GM19035 (cell line): ENCODE results near the gene TWIST1.
A peak's percentile ranks its signal among the peaks of the same experiment; 100 is the strongest.

Source experiments
- ATAC-seq: cut with Tn5 transposase; IDR thresholded peaks from one replicate; pipeline ENCODE4 v1.9.1; 2021; ENCODE audit not compliant: unreplicated experiment

The TWIST1 gene

DNA sequence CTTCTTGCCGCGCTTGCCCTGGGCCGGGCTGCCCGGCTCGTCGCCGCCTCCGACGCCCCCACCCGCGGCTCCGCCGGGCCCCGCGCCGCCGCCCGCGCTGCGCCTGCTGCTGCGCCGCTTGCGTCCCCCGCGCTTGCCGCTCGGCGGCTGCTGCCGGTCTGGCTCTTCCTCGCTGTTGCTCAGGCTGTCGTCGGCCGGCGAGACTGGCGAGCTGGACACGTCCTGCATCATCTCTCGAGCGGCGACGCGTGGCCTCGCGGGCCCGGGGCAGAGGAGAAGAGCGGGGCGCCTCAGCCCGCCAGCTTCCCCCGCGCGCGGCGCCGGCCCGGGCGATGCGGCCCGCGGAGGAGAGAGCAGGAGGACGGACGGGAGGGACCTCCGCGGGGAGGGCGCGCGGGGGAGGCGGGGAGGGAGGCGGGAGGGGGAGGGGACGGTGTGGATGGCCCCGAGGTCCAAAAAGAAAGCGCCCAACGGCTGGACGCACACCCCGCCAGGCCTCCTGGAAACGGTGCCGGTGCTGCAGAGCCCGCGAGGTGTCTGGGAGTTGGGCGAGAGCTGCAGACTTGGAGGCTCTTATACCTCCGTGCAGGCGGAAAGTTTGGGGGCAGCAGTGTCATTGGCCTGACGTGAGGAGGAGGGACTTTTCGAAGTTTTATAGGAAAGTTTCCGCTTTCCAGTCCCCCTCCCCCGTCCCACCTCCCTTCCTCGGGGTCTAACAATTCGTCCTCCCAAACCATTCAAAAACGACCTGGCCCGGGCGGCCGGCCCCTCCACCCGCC, at the start of gene TWIST1:
Gene TWIST1, minus strand, starts transcription at position 546 of the 779 bp plus-strand sequence. Its CDS starts 315 bp downstream, at position 231.
- ATAC-seq: peak; percentile 53

DNA sequence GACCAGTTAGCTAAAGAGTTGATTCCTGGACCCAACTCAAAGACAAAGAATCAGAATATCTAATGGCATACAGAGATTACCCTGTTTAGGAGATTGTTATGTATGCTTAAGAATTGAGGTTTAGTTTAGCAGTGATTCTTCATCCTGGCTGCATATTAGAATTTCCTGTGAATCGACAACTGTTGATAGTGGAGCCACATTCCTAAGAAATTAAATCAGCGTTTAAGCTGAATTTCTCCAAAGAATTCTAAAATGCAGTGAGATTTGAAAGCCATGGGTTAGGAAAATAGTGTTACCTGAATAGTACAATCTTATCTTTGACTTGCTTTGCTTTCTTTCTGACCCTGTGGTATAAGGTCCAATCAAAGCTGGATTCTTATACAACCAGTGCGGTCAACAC, 44.2 kb upstream of the TWIST1 start:
- ATAC-seq: no peak

DNA sequence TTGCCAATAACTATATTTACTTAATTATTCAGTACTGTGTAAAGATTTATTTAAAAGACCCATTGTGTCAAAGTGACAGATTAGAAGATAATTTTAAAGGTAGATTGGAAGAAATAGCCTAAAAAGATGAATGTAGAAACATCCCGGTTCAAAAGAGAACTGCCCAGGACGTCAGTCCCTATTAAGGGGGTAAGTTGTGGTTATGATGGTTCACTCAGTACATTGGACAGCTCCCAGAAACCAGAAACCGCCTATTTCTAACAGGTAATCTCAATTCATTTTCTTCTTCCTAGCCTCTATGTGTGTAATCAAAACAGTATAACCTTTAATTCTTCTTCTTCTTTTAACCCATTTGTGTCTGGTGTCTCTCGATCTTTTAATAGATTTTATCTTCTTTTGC, 29.3 kb upstream of the TWIST1 start:
- no peak for ATAC-seq

DNA sequence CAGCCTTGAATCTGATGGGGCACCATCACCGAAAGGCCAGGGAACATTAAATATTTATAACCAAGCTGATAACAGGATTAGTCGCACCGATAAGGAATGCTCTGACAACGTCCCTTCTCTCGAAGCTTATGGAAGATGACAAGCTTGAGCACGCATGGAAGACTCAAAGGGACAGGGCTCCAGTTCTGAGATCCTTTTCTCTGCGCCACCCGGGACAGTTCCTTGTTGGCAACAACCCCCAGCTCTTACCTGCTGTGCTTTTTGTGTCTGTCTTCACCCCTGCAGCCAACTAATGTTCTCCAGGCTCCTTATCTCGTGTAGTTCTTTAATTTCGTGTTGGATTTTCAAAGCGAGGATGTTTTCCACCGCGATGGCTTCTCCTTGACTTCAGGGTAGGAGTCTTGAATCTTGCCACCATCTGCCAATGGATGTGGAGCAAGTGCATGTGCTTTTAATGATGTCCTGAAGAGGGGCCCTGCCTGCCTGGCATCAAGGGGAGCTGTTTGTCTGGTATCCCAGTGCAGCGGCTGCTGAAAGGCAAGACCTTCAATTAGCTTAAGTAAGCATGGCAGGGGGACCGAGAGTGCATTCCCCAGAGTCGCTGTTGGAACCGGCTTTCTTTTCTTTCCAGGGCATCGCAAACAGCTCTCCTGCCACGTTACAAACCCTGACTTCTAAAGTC, 28.1 kb upstream of the TWIST1 start:
- no peak for ATAC-seq

DNA sequence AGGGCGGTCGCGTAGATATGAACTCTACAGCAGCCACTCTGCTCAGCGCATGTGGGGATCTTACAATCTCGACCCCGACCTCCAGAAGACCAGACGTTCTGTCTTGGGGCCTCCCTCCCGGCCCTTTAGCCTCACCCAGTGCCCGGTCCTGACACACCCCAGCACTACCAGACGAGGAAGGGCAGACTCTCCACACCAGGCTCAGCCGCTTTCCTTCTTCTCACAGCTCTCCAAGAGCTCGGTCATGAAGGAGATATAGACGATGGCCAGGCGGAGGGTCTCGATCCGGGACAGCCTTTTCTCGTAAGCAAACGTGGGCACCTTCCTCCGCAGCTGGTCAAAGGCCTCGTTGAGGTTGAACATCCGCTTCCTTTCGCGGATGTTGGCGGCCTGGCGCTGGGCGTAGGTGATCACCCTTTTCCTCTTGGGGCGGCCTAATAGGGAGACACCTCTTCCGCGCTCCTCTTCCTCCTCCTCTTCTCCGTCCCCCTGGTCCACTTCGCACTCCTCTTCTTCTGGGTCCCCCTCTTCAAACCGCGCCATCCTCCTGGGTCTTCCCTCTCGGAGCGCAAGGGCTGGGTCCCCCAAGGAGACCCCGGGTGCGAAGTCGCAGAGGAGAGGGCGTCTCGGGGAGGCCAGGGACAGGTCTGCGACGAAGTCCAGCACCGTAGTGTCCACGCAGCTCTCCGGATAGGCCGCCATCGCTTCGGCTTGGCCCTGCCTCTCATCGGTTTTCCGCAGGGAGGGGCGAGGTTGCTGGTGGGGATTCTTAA, 27.4 kb upstream of the TWIST1 start, which contains the start of gene FERD3L:
Gene FERD3L, minus strand, starts transcription at position 761 of the 773 bp plus-strand sequence. Its CDS starts 59 bp downstream, at position 702.
- ATAC-seq: no peak

DNA sequence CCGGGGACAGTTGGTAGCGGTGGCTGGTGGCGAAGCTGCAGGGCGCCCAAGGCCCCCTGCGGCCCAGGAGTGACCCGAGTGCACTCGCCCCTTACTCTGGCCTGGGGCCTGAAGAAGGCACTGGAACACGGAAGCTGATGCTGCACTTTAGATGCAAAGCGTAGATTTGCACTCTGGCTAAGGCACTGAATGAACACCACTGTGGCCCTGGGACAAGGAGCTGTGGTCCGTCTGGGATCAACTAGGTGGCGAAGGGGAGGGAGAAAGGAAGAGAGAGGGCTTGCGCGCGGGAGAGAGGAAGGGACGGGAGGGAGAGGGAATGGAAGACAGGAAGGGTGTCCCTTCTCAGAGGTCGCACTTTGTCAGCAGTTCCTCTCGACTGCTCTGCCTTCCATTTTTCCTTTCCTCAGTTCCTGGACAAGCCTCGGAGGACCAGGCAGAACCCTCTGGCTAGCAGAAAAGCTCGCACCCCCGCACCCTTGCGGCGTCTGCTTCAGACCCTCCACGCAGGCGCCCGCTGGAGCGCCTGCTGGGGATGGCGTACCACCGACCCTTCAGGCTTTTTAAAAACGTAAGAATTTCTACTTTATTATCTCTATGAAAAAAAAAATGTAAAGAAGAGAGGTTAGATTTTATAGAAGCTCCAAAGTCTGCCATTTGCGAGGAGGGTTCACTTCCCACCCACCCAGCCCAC, 26.6 kb upstream of the TWIST1 start:
- no peak for ATAC-seq

DNA sequence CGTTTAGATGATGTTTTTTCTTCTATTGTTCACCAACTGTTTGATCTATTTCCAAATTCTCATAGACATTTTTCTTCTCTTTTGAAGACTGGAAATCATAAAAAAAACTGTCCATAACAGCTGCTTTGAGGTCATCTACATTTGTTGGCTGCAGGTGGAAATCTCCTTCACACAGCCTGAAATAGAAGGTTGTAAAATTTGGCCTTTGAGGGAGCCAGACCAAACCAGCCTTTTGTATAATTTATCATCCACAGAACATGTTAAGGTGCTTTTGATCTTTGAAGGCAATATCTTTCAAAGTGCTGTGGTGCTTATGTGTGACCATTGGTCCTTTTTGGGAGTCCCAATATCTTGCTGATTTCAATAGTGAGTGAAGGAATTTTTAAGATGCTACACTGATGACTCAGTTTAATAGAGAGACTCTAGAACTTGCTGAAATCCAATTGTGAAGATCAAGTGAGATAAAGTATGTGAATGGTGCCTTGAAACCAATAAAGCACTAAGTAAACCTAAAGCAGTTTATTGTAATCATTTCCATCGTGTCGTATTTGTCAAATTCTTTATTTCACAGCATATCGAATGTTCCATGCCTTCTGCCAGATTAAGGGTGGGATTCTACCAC, 22.4 kb upstream of the TWIST1 start:
- ATAC-seq: no peak

DNA sequence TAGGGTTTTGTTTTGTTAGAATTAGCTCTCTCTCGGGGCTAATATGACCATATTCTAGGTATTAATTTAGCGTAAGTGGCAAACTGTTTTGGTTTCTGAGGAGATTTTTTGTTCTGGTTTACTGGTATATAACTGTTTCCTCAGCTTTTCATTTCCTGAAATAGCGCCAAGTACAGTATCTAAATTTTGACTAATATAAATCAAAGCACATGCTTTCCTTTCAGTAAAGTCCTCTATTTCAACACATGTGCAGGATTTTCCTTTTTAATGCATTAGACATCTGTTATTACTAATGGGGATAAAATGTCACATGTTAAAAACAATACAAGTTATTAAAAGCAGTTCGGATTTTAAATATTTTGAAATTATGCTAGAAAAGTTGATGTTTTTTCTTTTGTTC, 16.4 kb upstream of the TWIST1 start:
- ATAC-seq: no peak

DNA sequence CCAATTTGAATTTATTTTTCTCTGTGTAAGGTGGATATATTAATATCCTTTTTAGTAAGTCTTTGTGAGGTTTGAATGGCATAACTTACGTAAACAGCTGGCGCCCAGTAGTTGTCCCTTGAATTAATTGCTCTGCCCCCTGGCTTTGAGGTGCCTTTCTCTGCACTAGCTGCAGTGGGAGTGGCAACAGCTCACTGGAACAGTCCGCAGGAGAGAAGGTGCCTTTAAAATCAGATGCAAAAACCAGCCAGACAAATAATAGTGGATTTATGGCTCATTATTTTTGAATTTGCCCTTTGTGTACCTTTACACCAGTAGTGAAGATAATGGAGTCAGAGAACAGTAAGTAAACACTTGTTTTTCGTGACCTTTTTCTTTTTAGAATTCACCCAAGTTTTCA, 16.0 kb upstream of the TWIST1 start:
- ATAC-seq: no peak

DNA sequence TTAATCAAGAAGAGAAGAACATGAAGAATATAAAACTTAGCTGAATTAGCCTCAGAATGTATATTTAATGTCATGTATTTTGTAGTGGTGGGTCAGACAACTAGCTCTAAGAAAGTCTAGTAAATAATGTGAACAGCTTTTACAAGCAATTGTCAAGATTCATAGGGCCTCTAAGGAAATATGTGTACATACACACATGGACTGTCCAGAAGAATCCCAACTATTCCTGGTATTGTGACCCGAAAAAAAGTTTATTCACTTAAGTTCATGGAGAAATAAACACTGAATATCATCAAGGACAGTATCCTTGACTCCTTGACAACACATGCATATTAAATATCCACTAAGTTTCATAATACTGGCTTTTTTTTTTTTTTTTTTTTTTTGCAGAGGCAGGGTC, 11.4 kb upstream of the TWIST1 start:
- ATAC-seq: no peak

DNA sequence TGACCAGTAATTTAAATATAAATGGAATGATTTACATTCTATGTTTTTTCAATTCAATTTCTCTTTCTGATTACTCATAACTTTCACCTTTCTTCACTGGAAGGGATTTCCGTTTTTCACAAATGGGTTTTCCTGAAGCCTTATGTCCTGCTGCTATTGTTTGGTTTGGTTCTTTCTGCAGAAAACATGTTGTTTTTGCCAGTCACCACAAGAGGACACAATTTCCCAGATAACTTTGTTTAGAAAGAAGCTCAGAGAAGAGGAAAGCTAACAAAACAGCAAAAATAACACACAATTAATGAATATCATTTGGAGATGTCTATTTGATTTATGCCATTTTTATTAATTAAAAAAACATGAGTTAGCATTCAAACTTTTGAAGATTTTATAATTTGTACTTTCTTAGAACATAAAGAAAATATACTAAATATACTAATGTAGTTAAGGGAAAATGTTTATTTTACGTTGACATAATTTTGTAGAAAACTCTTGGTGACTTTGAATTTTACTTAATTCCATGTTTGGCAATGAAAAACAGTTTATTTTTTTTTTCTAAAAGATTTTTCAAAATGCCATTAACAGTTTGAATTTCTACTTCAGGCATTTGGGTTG, 4.6 kb upstream of the TWIST1 start:
- ATAC-seq: no peak

DNA sequence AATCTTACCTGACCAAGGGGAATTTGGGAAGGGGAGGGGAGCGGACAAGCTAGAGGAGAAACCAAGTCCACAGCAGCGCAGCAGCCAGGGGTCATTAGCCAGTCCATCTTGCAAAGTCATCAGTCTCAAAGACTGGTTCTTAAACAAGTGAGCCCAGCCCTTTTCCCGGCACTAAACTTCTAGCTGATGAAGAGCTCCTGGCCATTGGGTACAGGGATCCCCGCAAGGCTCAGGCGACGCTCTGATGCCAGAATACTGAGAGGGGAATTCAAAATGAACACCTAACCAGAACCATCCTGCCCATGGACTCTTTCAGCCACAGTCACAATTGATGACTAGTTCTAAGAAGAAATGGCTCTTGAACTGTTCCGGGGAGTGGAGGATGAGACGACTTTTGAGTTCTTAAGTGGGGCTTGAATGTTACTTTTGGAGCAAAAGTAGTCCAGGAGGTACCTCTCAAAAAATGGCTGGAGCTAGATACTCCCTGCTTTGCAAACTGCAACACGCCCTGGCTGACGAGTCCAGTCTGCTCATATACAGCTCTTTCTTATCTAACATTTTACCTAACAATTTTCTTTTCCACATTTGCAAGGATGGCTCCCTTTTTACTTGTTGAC, 2.5 kb upstream of the TWIST1 start:
- ATAC-seq: no peak

DNA sequence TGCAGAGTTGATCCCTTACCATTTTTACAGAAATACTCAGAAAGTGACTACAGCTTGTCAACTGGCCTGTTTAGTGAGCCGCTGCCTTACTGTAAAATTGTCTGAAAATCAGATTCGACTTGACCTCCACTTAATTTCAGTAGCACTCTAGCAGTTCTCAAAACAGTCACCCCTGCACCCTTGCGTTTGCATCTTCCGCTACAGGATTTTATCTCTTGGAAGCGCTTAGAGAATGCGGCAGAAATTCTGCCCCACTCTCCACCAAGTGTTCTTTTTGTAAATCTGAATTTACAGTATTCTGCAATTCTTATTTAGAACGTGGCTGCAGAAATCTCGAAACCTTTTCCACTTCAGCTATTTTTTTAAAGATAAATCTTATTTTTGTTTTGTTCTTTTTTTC, 1.9 kb upstream of the TWIST1 start:
- ATAC-seq: no peak

DNA sequence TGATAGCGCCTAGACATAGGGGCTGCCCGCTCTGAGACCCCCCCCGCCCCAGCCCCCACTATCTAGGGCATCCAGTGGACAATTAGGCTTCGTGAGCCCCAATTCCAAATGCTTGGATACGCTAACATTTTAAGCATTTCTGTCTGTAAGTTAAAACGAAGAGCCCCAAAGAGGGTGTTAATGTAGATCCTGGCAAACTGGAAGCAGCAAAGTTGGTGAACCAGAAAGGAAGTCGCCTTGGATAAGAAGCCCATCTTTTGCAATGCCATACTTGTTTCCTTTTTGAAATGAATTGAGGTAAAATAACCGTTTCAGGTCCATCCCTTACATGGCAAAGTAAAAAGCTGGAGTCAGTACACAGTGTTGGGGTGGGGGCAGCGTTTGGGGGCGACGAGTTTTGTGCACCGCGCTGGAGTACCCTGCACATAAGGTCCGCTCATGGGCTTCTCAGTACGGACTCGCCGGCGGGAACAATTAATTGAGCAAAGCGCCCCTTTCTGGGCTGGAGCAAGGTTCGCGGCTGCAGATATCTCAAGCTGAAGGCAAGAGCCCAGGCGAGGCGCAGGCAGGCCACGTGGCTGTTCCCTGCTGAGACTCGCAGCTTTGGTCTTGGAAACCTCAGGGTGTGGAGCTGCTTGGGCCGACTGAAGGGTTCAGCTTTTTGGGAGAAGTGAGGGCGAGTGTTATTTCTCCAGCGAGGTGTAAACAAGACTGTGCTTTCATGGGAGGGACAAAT, 1.4 kb upstream of the TWIST1 start:
- ATAC-seq: no peak

DNA sequence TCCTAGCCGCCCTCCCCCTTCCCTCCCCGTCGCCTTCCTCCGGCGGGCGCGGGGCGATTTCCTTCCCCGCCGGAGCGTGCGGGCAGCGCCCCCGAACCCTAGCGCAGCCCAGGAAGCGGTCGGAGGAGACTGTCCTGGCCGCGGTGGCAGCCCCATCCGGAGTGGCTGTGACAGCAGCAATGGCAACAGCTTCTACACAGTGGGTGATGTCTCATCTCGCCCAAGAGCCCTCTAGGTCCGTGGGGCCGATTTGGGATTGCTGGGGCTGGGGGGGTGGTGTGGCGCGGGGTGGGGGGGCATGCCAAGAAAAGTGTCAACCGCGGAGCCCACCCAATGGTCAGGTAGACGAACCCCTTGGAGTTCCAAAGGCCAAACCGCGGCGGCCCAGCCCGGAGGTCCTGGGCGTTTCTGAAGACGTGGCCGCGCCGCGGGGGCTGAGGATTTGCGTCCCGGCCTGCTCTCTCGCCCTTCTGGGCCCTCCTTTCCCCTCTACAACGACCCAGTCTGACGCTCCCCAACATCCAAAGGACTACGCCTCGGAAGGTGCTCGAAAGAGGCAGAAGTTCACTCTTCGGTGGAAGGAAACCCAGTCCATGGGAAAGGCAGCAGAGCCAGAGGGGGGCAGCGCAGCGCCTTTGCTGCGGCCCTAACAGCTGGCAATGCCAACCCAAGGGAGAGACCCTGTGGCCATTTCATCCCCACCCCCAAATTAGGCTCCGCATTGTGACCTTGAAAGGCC, 603 bp upstream of the TWIST1 start:
- ATAC-seq: no peak

DNA sequence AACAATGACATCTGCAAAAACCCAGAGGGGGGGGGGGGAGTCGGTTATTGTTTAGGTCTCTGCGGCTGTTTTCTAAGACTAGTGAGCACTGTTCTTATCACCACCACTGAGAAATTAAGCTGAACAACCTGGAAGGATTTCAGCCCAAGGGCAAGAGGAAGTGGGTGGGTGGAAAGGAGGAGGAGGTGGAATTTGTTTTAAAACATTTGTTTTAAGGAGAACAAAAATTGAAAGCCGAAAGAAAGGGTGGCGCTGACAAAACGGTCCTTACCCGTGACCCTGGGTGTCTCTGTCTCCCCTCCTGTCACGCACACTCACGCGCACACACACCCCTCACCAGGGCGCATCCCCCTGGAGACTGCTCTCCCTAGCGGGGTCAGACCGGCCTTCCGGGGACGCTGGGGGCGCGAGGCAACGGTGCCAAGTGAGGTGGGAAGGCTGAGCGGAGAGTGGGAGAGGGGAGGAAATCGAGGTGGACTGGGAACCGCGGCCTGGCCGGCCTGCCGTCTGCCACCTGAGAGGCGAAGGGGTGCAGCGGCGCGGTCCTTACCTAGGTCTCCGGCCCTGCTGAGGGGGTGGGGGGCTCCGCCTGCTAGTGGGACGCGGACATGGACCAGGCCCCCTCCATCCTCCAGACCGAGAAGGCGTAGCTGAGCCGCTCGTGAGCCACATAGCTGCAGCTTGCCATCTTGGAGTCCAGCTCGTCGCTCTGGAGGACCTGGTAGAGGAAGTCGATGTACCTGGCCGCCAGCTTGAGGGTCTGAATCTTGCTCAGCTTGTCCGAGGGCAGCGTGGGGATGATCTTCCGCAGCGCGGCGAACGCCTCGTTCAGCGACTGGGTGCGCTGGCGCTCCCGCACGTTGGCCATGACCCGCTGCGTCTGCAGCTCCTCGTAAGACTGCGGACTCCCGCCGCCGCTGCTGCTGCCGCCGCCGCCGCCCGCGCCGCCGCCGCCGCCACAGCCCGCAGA, 1.0 kb downstream of the TWIST1 start:
- ATAC-seq: peak; percentile 33

DNA sequence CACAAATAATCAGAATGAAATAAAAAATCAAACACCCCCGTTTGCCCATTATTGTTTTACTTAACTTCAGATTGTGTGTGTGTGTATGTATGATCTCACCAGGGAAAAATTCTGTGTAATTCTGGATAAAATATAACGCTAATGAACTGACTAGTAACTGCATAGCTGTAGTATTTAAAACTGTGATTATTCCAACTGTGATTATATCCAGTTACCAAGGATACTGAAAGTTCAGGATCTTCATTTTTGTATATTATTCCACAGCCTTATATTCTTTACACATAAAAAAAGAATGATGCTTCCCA, 2.9 kb downstream of the TWIST1 start:
- ATAC-seq: no peak
